Left hindlimb (tissue), 1 donor: ENCODE measurements around the gene ANTXR1.

Source experiments
- DNase-seq: peaks from one replicate; pipeline ENCODE4 v3.0.0-alpha.2; 2018

Gene ANTXR1

DNA sequence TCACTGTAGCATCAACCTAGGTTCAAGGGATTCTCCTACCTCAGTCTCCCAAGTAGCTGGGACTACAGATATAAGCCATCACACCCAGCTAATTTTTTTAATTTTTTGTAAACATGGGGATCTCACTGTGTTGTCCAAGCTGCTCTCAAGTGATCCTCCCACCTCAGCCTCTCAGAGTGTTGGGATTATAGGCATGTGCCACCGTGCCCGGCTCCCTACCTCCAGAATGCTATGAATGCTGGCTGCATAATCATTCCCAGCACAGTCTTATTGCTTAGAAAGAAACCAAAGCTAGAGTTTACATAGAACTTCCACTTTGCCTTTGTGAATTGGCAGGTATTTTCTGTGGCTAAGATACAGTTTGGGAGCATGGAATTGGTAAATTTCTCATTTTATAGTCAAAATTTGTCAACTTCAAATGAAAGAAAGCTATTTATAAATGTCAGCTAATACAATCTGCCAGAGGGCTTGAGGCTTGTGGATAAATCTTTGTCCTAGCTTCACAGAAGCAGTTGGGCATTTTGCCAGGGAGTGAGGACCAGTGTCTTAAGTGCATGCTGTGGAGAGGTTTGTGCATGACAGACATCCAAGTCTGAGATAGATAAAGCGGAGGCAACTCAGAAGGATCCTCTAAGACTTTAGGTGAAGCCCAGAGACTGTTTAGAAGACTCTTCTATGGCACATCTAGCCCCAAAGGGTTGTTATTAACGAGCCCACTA is 175.4 kb downstream of the ANTXR1 start:
- DNase-seq = no peak

DNA sequence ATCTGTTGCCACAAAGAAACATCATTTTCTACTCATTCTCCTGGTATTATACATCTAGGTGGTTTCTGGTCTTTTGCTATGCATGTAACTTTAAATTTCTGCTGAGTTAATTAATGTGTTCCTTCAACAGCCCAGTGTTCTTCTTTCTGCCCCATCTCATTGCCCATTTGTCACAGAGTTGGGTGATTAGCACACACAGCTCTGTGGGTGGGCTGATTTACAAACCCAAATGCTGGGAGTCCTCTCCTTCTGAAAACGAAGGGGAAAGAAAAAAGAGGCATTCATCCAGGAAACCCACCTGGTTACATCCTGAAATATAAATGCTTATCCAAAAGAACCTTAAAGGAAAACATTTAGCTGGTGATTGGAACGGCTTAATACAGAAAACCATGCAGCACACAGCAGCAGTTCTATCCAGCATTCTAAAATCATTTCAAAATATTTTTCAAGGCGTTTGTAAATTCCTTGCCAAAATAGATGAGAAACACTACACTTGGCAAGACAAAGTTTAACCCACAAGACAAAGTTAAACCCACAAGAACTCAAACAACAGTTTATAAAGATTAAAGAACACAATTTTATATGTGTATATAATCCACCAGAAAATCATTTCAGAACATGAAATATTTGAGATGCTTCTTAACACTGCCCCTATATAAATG is 177.9 kb downstream of the ANTXR1 start:
- no peak for DNase-seq

DNA sequence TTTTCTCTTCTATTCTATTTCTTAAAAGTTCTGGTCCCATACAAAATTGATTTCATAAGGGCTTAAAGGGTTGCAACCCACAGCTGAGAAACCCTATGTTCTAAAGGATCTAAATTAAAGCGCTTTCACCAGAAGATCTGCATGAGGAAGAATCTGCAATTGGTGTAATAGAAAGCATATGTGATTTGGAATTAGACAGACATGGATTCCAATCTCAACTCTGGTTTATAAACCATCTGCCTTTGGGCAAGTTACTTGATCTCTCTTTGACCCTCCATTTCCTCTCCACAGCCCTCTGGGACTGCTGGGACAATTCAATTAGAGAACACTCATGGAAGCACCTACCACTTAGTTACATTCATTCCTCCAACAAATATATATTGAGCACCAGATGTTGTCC is 178.7 kb downstream of the ANTXR1 start:
- DNase-seq = no peak

DNA sequence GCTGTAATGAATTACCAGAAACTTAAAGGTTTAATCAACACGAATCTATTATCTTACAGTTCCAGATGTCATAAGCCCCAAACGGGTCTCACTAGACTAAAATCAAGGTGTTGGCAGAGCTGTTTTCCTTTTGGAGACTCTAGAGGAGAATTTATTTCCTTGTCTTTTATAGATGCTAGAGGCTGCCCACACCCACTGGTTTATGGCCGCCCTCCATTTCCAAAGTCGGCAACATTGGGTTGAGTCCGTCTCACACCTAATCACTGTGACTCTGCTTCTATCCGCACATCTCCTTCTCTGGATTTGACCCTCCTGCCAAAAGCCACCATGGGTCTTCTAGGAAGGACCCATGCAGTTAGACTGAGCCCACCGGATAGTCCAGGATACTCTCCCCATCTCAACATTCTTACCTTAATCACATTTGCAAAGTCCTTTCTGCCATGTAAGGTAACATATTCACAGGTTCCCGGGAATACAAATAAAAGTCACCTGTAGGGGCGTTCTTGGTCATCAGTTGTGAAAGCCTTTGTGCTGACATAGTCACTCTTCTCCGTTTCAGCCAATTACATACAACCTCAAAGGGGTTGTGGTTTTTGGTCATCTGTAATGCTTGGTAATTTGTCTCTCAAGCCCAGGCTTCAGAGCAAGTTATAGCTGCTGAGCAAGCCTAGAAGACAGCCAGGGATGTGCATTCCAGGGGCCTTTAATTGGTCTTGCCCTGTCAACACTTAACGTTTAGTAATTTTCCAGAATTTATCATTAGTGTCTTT is 179.4 kb downstream of the ANTXR1 start:
- no peak for DNase-seq

DNA sequence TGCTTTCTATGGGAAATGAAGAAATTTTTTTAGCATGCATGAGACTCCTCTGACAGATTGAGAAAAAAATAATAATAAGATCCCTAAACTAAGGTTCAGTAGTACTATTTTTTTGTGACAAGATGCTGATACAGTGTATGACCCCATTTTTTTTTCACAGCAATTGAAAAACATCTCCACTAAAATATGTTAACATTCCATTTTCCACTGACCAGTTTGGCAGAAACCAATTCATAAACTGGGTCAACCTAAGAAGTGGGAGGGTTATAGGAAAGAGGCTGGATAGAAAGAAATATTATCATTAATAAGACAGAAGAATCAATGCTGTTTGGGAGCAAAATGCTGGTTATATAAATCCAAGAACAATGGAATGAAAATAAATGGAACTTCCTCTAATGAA is 182.7 kb downstream of the ANTXR1 start:
- no peak for DNase-seq

DNA sequence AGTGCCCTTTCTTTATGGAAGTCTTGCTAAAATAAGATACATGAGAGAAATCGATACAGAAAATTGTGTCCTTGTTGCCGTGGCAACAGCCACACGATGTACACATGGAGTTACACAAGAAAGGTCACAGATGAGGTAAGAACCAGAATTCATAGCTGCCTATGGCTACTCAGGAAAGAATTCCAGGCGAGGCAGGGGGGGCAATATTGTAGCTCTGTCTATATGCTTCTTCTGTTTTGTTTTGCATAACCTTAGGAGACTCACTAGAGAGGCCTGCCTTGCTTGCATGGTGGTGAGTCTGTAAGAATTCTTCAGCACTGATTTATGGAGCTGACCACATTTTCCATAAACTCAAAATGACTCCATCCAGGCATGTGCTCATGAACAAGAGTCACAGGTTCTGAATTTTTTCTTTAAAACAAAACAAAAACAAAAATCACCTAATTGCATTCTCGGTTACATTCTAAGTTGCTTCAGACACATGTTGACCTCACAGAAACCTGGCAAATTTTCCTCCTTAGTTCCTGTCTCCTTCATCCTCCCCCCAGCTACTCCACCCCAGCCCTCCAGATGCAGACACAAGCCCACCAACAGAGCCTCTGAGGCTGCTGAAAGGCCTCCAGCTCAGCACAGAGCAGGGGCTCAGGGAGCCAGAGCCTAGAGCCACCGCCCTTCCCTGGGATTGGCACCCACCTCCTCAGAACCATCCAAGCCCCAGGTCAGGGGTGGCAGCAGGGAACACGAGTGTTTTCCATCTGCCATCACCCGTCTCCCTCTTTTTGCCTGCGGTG is 183.5 kb downstream of the ANTXR1 start:
- DNase-seq = no peak

DNA sequence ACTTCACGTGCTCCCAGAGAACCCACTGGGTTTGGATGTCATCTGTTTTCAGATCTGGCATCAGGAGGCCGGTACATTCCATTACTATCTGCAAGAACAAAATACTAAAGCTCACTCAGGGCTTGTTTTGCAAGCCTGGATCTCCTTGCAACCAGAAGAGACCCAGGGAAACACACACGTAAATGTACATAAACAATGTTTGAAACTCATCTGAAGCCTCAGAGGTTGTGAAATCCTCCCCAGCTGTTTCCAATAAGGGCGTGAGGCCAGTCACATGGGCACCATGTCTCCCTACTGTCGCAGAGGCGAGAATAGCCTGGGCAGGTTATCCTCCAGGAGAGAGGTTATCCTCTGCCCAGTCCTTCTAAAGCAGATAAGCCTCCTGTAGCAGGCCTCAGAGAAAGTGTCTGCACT is 187.1 kb downstream of the ANTXR1 start:
- DNase-seq = no peak

DNA sequence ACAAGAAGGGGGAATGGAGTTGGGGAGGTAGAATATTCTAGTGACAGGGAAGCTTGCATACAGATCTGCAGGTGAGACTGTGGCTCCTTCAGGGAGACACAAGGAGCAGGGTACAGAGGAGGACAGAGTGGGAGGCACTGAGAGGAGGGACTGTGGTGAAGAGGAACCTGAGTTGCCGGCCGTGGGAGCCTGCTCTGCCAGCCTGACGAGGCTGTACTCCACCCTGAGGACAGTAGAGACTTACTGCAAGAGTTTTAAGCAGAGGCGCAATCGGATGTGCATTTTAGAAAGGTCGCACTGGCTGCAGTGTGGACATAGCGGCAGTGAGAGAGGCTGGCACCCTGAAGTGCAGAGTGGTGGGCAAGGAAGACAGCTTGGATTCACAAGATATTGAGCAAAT is 188.3 kb downstream of the ANTXR1 start:
- no peak for DNase-seq

DNA sequence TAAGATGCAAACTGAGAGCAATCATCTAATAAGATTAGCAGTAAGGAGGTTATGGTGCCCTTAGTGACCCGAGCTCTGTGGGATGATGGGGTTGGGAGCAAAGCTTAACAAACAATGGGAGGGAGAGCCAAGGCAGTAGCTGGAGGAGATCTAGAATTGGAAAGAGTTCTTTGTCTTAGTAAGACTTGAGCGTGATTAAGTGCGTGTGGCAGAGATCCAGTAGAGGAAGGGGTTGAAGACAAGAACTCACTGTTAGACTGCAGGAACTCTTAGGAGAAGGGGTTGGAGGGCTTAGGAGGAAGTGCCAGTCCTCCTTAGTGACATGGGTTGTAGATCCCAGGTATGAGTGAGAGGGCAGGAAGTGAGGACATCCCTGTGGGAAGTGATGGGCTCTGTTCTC is 189.3 kb downstream of the ANTXR1 start:
- no peak for DNase-seq

DNA sequence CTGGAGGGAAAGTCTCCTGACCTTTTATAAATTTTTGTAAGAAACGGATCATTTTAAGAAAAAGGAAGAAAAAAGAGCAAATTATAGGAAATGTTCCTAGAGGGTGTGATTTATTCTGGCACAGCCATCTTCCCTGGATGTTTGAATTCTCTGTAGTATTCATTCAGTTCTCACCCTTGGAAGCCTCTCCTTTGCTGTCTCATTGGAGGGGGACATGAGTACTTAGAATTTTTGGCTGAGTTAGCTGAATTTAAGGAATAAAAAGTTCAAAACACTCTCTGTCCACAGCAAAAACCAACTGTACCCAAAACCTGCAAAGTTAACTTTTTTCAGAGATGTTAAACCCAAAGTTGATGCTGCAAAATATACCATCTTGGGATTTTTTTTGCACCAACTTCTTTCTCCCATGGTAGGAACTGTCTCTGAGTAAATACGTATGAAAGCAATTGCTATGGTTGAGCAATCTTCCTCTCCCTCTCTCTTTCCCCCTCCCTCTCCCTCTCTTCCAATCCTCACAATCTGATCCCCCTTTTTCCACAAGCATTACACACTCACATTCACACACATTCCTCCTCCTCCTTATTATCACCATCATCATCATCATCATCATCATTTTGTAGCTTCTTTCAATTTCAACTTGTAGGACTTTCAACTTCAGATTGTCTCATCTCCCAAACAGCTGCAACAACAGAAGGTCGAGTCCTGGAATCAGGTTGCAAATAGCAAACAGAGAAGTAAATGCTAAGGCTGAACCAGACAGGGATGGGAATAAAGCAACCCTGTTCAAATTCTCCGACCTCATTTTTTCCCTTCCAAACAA is 190.4 kb downstream of the ANTXR1 start:
- no peak for DNase-seq

DNA sequence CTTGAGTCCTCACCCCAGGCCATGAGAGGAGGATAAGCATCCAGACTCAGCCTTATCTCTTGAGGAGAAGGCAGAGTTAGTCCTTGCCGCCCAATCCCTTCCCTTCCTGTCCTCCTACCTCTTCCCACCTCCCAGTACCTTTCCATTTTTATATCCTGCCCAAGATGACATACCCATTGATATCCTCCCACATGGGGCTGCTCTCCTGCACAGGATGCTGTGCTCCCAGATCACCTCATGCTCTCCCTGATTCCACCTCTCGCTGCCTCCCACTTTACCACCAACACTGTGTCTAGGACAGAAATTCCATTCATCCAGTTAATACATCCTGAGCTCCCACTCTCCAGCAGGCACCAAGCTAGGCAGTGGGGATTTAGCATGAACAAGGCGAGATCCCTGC is 191.7 kb downstream of the ANTXR1 start:
- DNase-seq = no peak

DNA sequence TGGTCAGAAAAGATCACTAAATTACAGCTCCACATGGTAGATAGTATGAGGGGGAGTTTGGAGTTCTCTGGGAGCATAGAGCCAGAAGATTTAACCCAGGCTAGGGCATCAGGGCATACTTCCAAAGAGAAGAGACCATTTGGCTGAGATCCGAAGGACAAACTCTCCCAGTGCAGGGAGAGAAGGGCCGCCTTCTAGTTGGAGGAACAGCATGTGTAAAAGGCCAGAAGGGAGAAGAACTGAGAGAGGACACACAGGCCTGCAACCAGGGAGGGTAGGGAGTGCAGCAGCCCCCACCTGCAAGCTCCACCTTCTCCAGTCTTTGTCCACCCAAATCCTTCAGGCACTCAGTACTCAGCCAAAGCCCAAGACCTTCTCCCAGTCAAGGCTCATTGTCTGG is 192.1 kb downstream of the ANTXR1 start:
- DNase-seq = no peak

DNA sequence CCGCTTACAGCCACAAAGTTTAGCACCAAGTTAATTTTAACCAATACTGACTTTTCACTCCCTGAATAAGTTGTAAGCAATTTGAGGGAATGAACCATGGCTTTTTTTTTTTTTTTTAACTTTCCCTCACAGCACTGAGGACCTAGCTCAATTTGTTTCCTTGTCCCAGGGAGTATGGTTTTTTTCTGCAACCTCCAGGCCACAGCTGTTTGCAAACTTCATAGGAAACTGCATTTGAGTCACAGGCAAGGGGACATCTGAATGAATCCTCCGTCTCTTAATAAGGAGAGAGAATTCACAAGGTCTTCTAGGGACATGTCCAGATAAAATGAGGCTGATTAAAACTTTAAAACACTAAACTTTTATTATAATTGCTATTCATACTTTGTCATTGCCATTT is 192.5 kb downstream of the ANTXR1 start:
- no peak for DNase-seq

DNA sequence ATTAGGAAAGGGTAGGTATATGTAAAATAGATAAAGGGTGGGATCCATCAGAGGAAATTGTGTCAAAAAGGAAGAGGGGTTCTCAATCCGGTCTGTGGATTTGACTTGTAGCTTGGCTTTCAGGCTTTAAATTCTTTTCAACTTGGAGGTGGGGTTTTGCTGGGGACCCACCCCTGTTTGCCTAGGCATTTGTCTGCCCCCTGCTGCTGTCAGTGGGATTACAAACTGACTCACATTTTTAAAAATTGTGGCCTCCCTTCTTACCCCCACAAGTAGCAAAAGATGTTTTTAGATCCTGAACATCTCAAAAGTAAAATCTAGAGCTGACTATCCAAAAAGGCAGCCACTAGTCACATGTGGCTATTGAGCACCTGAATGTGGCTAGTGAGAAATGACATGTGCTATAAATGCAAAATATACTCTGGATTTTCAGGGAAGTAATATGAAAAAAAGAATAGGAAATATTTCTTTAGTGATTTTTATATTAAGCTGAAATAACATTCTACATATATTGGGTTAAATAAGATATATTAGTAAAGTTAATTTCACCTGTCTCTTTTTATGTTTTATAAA is 195.1 kb downstream of the ANTXR1 start:
- DNase-seq = no peak

DNA sequence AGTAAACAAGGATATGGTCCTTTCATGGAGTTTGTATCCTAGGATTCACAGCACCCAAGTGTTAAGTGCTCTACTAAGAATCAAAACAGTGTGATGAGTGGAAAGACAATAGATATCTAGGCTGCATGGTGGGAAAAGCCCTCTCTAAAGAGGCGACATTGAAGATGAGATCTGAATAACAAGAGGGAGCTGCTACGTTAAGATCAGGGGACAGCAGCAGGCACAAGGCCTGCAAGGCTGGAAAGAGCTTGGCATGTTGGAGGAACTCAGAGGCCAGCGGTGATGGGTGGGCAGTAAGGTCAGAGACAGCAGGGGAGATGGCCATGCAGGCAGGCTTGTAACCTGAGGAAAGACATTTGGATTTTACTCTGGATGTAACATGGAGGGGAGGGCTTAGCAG is 196.5 kb downstream of the ANTXR1 start:
- no peak for DNase-seq

DNA sequence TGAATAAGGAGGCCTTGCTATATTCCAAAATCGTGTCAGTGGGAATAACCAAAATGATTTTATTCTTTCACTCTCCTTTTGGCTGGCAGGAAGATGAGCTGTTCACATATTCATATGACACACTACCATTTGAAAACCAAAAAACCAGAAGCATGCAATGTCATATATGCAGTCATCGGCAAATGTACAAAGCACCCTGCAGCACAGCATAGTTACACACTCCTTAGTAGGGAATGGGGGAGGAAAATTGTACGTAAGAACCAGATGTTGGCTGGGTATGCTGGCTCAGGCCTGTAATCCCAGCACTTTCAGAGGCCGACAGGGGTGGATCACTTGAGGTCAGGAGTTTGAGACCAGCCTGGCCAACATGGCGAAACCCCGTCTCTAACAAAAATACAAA is 197.4 kb downstream of the ANTXR1 start:
- no peak for DNase-seq

DNA sequence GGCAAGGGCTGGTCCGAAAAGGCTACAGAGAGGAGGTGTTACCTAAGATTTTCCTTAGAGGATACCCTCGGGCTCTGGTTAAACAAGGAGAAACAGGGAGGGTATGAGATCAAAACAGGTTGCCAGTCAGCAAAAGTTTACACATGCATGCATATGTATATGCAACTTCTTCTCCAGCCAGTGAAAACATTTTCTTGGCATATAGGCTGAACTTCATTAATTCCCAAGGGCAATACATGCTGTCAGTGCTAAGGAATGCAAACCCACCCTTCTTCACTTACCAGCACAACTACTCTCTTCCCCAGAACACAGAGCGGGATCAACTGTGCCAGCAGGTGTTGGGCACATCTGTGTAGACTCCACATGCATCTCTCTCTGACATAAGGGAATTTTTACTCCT is 198.1 kb downstream of the ANTXR1 start:
- DNase-seq = no peak

DNA sequence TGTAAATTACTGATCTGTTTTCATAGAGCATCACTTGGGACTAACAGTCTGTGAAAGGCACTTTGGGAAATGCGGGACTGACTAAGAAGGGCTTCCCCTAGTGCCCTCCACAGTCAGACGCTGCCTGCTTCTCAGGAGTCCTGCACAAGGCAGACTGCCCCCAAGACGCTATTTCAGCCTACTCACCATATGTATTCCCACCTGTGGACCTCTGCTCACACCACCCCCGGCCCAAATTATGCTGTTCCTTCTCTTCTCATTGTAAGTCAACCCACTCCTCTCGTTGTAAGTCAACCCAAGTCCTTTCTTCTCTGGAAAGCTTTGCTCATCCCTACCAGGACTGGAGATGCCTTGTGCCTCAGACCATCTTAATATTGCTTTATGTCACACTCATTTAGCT is 198.7 kb downstream of the ANTXR1 start:
- no peak for DNase-seq

DNA sequence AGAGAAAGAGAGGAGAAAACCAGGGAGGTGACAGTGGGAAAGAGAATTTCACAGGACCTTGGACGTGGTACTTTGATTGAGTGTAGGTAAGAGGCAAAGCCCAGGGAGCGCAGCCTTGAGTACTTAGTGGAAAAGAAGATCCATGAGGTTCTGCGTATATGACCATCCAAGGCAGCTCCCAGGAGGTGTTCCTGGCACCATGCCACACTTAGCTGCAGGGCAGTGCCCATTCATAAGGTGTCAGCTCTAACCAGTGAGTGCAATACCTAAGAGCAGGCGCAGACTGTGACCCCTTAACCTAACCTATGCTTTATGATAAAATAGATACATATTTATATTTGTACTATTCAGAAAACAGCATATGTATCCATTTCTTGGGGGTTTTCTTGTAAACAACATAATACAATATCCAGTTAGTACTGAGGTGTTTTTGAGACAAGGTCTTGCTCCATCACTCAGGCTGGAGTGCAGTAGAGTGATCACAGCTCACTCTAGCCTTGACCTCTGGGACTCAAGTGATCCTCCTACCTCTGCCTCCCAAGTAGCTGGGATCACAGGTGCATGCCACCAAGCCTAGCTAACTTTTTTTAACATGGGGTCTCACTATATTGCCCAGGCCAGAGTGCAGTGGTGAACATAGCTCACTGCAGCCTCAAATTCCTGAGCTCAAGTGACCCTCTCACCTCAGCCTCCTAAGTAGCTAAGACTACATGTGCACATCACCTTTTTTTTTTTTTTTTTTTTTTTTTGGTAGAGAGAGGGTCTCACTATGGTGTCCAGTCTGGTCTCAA is 199.5 kb downstream of the ANTXR1 start:
- DNase-seq = no peak

DNA sequence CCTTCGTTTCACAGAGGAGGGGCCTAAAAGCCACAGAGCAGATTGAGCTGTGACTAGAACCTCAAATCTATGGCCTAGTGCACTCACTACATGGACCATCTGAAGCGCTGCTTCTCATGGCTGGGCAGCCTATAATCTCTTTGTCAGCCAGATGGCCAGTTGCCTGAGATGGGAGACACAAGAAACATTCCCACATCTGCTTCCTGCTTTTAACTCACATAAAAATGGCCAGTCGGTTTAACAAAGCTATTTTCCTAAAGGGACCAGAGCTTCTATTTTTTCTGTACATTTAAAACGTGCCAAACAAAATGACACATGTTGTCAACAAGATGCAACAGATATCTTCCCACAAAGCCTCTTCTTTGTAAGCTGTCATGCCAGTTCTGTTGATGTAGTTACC is 200.2 kb downstream of the ANTXR1 start:
- DNase-seq = no peak

DNA sequence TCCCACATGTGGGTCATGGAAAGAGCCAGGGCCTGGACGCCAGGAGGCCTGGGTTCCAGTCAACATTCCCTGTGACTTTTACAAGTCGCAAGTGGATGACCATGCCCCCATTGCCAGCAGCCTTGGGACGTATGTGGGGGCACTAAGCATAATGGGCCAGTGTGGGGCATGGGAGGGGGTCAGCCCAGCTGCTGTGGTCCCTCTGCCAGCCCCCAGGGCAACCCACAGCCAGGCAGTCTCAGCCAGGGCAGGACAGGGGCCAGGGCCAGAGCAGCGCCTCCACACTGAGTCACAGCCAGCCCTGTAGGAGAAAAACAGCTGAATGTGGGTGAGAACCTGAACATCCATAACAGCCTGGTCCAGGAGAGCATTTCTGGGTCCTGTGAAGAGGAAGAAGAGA is 200.8 kb downstream of the ANTXR1 start:
- DNase-seq = no peak
